Activated CD4-positive, alpha-beta T cell treated with anti-CD3 and anti-CD28 coated beads, Interleukin-2, amount 10 ng/mL, durations not matched to agents 24 days and 14 days (primary cell): ENCODE data around the gene SLC1A7. TPM values are rescaled to one million over a fixed set of nuclear protein-coding genes. Genes with fewer than 3 reads are reported as not detected.

Experiments
- DNase-seq: peaks from one replicate; pipeline ENCODE4 v3.0.0; 2022
- H3K27ac Mint-ChIP-seq: one replicate; pipeline ENCODE4 v1.8.0; 2022; ENCODE audit warnings: mild to moderate bottlenecking, mixed read lengths
- H3K27me3 Mint-ChIP-seq: one replicate; pipeline ENCODE4 v1.8.0; 2022; ENCODE audit warnings: mixed read lengths
- H3K36me3 Mint-ChIP-seq: one replicate; pipeline ENCODE4 v1.8.0; 2022; ENCODE audit warnings: low read depth, mild to moderate bottlenecking, mixed read lengths
- H3K4me1 Mint-ChIP-seq: one replicate; pipeline ENCODE4 v1.8.0; 2021; ENCODE audit warnings: mixed read lengths
- H3K4me3 Mint-ChIP-seq: one replicate; pipeline ENCODE4 v1.8.0; 2022; ENCODE audit warnings: mild to moderate bottlenecking, moderate library complexity, mixed read lengths
- H3K9me3 Mint-ChIP-seq: one replicate; pipeline ENCODE4 v1.8.0; 2021; ENCODE audit warnings: mixed read lengths
- intact Hi-C: fragments of 100-400 bp; cut with micrococcal nuclease; formaldehyde crosslinking; loops from one replicate; pipeline ENCODE4 v1.15.1; 2023
- total RNA-seq: library from RNA; stranded (reverse); gene quantifications from 2 replicates; pipeline ENCODE4 v1.2.3, GENCODE V29; 2022

Gene SLC1A7
- total RNA-seq, 1 donor from 2014 or later, result not detected

GRCh38 chr1:53174971-53175913 is 32.8 kb upstream of the SLC1A7 start:
- H3K9me3 Mint-ChIP-seq, result no peaks in the 10 kb centered on the region
- no peak for DNase-seq
- no peak overlapping the region for H3K27ac Mint-ChIP-seq
- peaks cover 28% of the 10 kb centered on the region for H3K27me3 Mint-ChIP-seq
- no peaks in the 10 kb centered on the region for H3K36me3 Mint-ChIP-seq
- peaks cover 6% of the 10 kb centered on the region for H3K4me1 Mint-ChIP-seq
- intact Hi-C loops, result no loop called here
- H3K4me3 Mint-ChIP-seq, result no peak overlapping the region

GRCh38 chr1:53172426-53173128 is 30.1 kb upstream of the SLC1A7 start:
- no peaks in the 10 kb centered on the region for H3K36me3 Mint-ChIP-seq
- peaks cover 24% of the 10 kb centered on the region for H3K27me3 Mint-ChIP-seq
- no peaks in the 10 kb centered on the region for H3K9me3 Mint-ChIP-seq
- intact Hi-C loops, result no loop called here
- no peak overlapping the region for H3K4me3 Mint-ChIP-seq
- DNase-seq, result no peak
- no peak overlapping the region for H3K27ac Mint-ChIP-seq
- H3K4me1 Mint-ChIP-seq, result peaks cover 6% of the 10 kb centered on the region

GRCh38 chr1:53166912-53167311 is 24.5 kb upstream of the SLC1A7 start:
- Mint-ChIP-seq H3K9me3 (no peaks in the 10 kb centered on the region), H3K4me1 (no peaks in the 10 kb centered on the region), H3K4me3 (no peak overlapping the region), H3K36me3 (no peaks in the 10 kb centered on the region), H3K27me3 (peaks cover 27% of the 10 kb centered on the region), H3K27ac (no peak overlapping the region)
- intact Hi-C loops, result no loop called here
- no peak for DNase-seq

GRCh38 chr1:53166366-53166765 is 23.9 kb upstream of the SLC1A7 start:
- H3K4me3 Mint-ChIP-seq, result no peak overlapping the region
- H3K27me3 Mint-ChIP-seq, result peaks cover 25% of the 10 kb centered on the region
- intact Hi-C loops, result no loop called here
- H3K27ac Mint-ChIP-seq, result no peak overlapping the region
- no peak for DNase-seq
- H3K9me3 Mint-ChIP-seq, result no peaks in the 10 kb centered on the region
- H3K36me3 Mint-ChIP-seq, result no peaks in the 10 kb centered on the region
- H3K4me1 Mint-ChIP-seq, result no peaks in the 10 kb centered on the region

- Mint-ChIP-seq H3K27me3 (peaks cover 25% of the 10 kb centered on the region), H3K36me3 (no peaks in the 10 kb centered on the region), H3K9me3 (no peaks in the 10 kb centered on the region), H3K4me1 (no peaks in the 10 kb centered on the region), H3K4me3 (no peak overlapping the region), H3K27ac (no peak overlapping the region)
- DNase-seq, result no peak
- intact Hi-C loops, result no loop called here
These were observed 23.0 kb upstream of the SLC1A7 start for GRCh38 chr1:53165408-53165961.

- H3K4me3 Mint-ChIP-seq, result no peak overlapping the region
- peaks cover 26% of the 10 kb centered on the region for H3K27me3 Mint-ChIP-seq
- H3K4me1 Mint-ChIP-seq, result no peaks in the 10 kb centered on the region
- H3K27ac Mint-ChIP-seq, result no peak overlapping the region
- no peaks in the 10 kb centered on the region for H3K36me3 Mint-ChIP-seq
- H3K9me3 Mint-ChIP-seq, result no peaks in the 10 kb centered on the region
- intact Hi-C loops, result no loop called here
- DNase-seq, result no peak
These were observed 20.9 kb upstream of the SLC1A7 start for GRCh38 chr1:53163291-53163768.

- Mint-ChIP-seq H3K4me1 (no peaks in the 10 kb centered on the region), H3K27ac (no peak overlapping the region), H3K27me3 (peaks cover 26% of the 10 kb centered on the region), H3K4me3 (no peak overlapping the region), H3K9me3 (no peaks in the 10 kb centered on the region), H3K36me3 (no peaks in the 10 kb centered on the region)
- no peak for DNase-seq
- intact Hi-C loops, result no loop called here
These were observed 20.2 kb upstream of the SLC1A7 start for GRCh38 chr1:53162621-53163020.

GRCh38 chr1:53160924-53161378 is 18.5 kb upstream of the SLC1A7 start:
- H3K4me1 Mint-ChIP-seq, result no peaks in the 10 kb centered on the region
- H3K9me3 Mint-ChIP-seq, result no peaks in the 10 kb centered on the region
- no peak overlapping the region for H3K4me3 Mint-ChIP-seq
- H3K36me3 Mint-ChIP-seq, result no peaks in the 10 kb centered on the region
- no peak overlapping the region for H3K27ac Mint-ChIP-seq
- no peak for DNase-seq
- intact Hi-C loops, result no loop called here
- peaks cover 21% of the 10 kb centered on the region for H3K27me3 Mint-ChIP-seq

GRCh38 chr1:53158900-53159299 is 16.5 kb upstream of the SLC1A7 start:
- no peak overlapping the region for H3K27ac Mint-ChIP-seq
- no peak overlapping the region for H3K4me3 Mint-ChIP-seq
- H3K4me1 Mint-ChIP-seq, result no peaks in the 10 kb centered on the region
- DNase-seq, result no peak
- no peaks in the 10 kb centered on the region for H3K36me3 Mint-ChIP-seq
- peaks cover 11% of the 10 kb centered on the region for H3K27me3 Mint-ChIP-seq
- no peaks in the 10 kb centered on the region for H3K9me3 Mint-ChIP-seq
- intact Hi-C loops, result no loop called here

- no peak overlapping the region for H3K27ac Mint-ChIP-seq
- H3K9me3 Mint-ChIP-seq, result no peaks in the 10 kb centered on the region
- DNase-seq, result no peak
- H3K27me3 Mint-ChIP-seq, result peaks cover 7% of the 10 kb centered on the region
- no peak overlapping the region for H3K4me3 Mint-ChIP-seq
- H3K36me3 Mint-ChIP-seq, result no peaks in the 10 kb centered on the region
- no peaks in the 10 kb centered on the region for H3K4me1 Mint-ChIP-seq
- intact Hi-C loops, result no loop called here
These were observed 14.3 kb upstream of the SLC1A7 start for GRCh38 chr1:53156783-53157182.

- peaks cover 7% of the 10 kb centered on the region for H3K27me3 Mint-ChIP-seq
- H3K9me3 Mint-ChIP-seq, result no peaks in the 10 kb centered on the region
- no peak for DNase-seq
- no peaks in the 10 kb centered on the region for H3K4me1 Mint-ChIP-seq
- no peak overlapping the region for H3K4me3 Mint-ChIP-seq
- intact Hi-C loops, result no loop called here
- H3K36me3 Mint-ChIP-seq, result no peaks in the 10 kb centered on the region
- H3K27ac Mint-ChIP-seq, result no peak overlapping the region
These were observed 13.5 kb upstream of the SLC1A7 start for GRCh38 chr1:53155945-53156344.

GRCh38 chr1:53155534-53155933 is 13.1 kb upstream of the SLC1A7 start:
- no peaks in the 10 kb centered on the region for H3K36me3 Mint-ChIP-seq
- no peaks in the 10 kb centered on the region for H3K9me3 Mint-ChIP-seq
- DNase-seq, result no peak
- H3K4me3 Mint-ChIP-seq, result no peak overlapping the region
- H3K27ac Mint-ChIP-seq, result no peak overlapping the region
- intact Hi-C loops, result no loop called here
- peaks cover 11% of the 10 kb centered on the region for H3K27me3 Mint-ChIP-seq
- H3K4me1 Mint-ChIP-seq, result no peaks in the 10 kb centered on the region

GRCh38 chr1:53154859-53155438 is 12.5 kb upstream of the SLC1A7 start:
- Mint-ChIP-seq H3K27me3 (peaks cover 11% of the 10 kb centered on the region), H3K36me3 (no peaks in the 10 kb centered on the region), H3K27ac (no peak overlapping the region), H3K4me3 (no peak overlapping the region), H3K9me3 (no peaks in the 10 kb centered on the region), H3K4me1 (no peaks in the 10 kb centered on the region)
- no peak for DNase-seq
- intact Hi-C loops, result no loop called here

- Mint-ChIP-seq H3K4me1 (no peaks in the 10 kb centered on the region), H3K4me3 (no peak overlapping the region), H3K36me3 (no peaks in the 10 kb centered on the region), H3K27me3 (peaks cover 9% of the 10 kb centered on the region), H3K27ac (no peak overlapping the region), H3K9me3 (no peaks in the 10 kb centered on the region)
- no peak for DNase-seq
- intact Hi-C loops, result no loop called here
These were observed 11.3 kb upstream of the SLC1A7 start for GRCh38 chr1:53153752-53154151.
